ENCODE measurements around the gene ZBTB5.

ZBTB5 gene

GRCh38 chr9:37508135-37508833 lies 43.0 kb upstream of the ZBTB5 start:
- no peak overlapping the region for H3K4me3 ChIP-seq
- no peak overlapping the region for H3K9ac ChIP-seq (ENCODE audit: insufficient read length)
- no peak for DNase-seq (ENCODE audit: low read depth, low spot score)
- peaks cover 25% of the 10 kb centered on the region for H3K36me3 ChIP-seq (ENCODE audit: insufficient read depth, low read length)
- no peaks in the 10 kb centered on the region for H3K9me3 ChIP-seq (ENCODE audit: low read depth, low read length)
- TF ChIP-seq EZH2 (IDR thresholded peaks at IDR 0.05), result no peak
- no peak for TF ChIP-seq FOXP2 (optimal IDR thresholded peaks at IDR 0.05; ENCODE audit: control extremely low read depth, extremely low read length, insufficient read depth)
- no peak overlapping the region for H3K27ac ChIP-seq

GRCh38 chr9:37507566-37508134 lies 42.4 kb upstream of the ZBTB5 start:
- peaks cover 31% of the 10 kb centered on the region for H3K36me3 ChIP-seq (ENCODE audit: insufficient read depth, low read length)
- H3K27ac ChIP-seq, result no peak overlapping the region
- H3K9me3 ChIP-seq (ENCODE audit: low read depth, low read length), result no peaks in the 10 kb centered on the region
- no peak for DNase-seq (ENCODE audit: low read depth, low spot score)
- no peak for TF ChIP-seq POLR2AphosphoS5 (IDR thresholded peaks at IDR 0.05; ENCODE audit: borderline replicate concordance, low read depth, low read length)
- no peak for TF ChIP-seq FOXP2 (optimal IDR thresholded peaks at IDR 0.05; ENCODE audit: control extremely low read depth, extremely low read length, insufficient read depth)
- H3K4me3 ChIP-seq, result no peak overlapping the region
- H3K9ac ChIP-seq (ENCODE audit: insufficient read length), result no peak overlapping the region

- no peak for DNase-seq (ENCODE audit: low read depth, low spot score)
- TF ChIP-seq EZH2 (IDR thresholded peaks at IDR 0.05), result no peak
- TF ChIP-seq POLR2AphosphoS5 (IDR thresholded peaks at IDR 0.05; ENCODE audit: borderline replicate concordance, low read depth, low read length), result no peak
- no peak for TF ChIP-seq FOXP2 (optimal IDR thresholded peaks at IDR 0.05; ENCODE audit: control extremely low read depth, extremely low read length, insufficient read depth)
- Histone ChIP-seq H3K9me3 (ENCODE audit: low read depth, low read length) (no peaks in the 10 kb centered on the region), H3K4me3 (no peak overlapping the region), H3K36me3 (ENCODE audit: insufficient read depth, low read length) (peaks cover 56% of the 10 kb centered on the region), H3K9ac (ENCODE audit: insufficient read length) (no peak overlapping the region), H3K27ac (no peak overlapping the region)
Measured at GRCh38 chr9:37504605-37505004, 39.4 kb upstream of the ZBTB5 start.

- TF ChIP-seq EZH2 (IDR thresholded peaks at IDR 0.05) (no peak), POLR2AphosphoS5 (IDR thresholded peaks at IDR 0.05; ENCODE audit: borderline replicate concordance, low read depth, low read length) (no peak), FOXP2 (optimal IDR thresholded peaks at IDR 0.05; ENCODE audit: control extremely low read depth, extremely low read length, insufficient read depth) (no peak)
- DNase-seq (ENCODE audit: low read depth, low spot score), result no peak
- peaks cover 64% of the 10 kb centered on the region for H3K36me3 ChIP-seq (ENCODE audit: insufficient read depth, low read length)
Measured at GRCh38 chr9:37503736-37504135, 38.5 kb upstream of the ZBTB5 start.

GRCh38 chr9:37501957-37502596 lies 36.8 kb upstream of the ZBTB5 start:
- no peaks in the 10 kb centered on the region for H3K9me3 ChIP-seq (ENCODE audit: low read depth, low read length)
- peaks cover 75% of the 10 kb centered on the region for H3K36me3 ChIP-seq (ENCODE audit: insufficient read depth, low read length)

More at GRCh38 chr9:37503736-37504135, 38.5 kb upstream of the ZBTB5 start:
- Histone ChIP-seq H3K27ac (no peak overlapping the region), H3K9ac (ENCODE audit: insufficient read length) (no peak overlapping the region), H3K4me3 (no peak overlapping the region), H3K9me3 (ENCODE audit: low read depth, low read length) (no peaks in the 10 kb centered on the region)

GRCh38 chr9:37499297-37499696 lies 34.0 kb upstream of the ZBTB5 start:
- Histone ChIP-seq H3K36me3 (ENCODE audit: insufficient read depth, low read length) (peaks cover 88% of the 10 kb centered on the region), H3K9ac (ENCODE audit: insufficient read length) (no peak overlapping the region), H3K4me3 (no peak overlapping the region), H3K27ac (no peak overlapping the region), H3K9me3 (ENCODE audit: low read depth, low read length) (no peaks in the 10 kb centered on the region)
- TF ChIP-seq POLR2AphosphoS5 (IDR thresholded peaks at IDR 0.05; ENCODE audit: borderline replicate concordance, low read depth, low read length) (no peak), EZH2 (IDR thresholded peaks at IDR 0.05) (no peak)
- DNase-seq (ENCODE audit: low read depth, low spot score), result no peak

More at GRCh38 chr9:37501957-37502596, 36.8 kb upstream of the ZBTB5 start:
- Histone ChIP-seq H3K27ac (no peak overlapping the region), H3K4me3 (no peak overlapping the region), H3K9ac (ENCODE audit: insufficient read length) (no peak overlapping the region)
- no peak for TF ChIP-seq POLR2AphosphoS5 (IDR thresholded peaks at IDR 0.05; ENCODE audit: borderline replicate concordance, low read depth, low read length)
- TF ChIP-seq EZH2 (IDR thresholded peaks at IDR 0.05), result no peak
- TF ChIP-seq FOXP2 (optimal IDR thresholded peaks at IDR 0.05; ENCODE audit: control extremely low read depth, extremely low read length, insufficient read depth), result no peak
- DNase-seq (ENCODE audit: low read depth, low spot score), result no peak

GRCh38 chr9:37498457-37498856 lies 33.2 kb upstream of the ZBTB5 start:
- Histone ChIP-seq H3K27ac (no peak overlapping the region), H3K4me3 (no peak overlapping the region), H3K9me3 (ENCODE audit: low read depth, low read length) (no peaks in the 10 kb centered on the region), H3K36me3 (ENCODE audit: insufficient read depth, low read length) (peaks cover 88% of the 10 kb centered on the region), H3K9ac (ENCODE audit: insufficient read length) (no peak overlapping the region)
- TF ChIP-seq FOXP2 (optimal IDR thresholded peaks at IDR 0.05; ENCODE audit: control extremely low read depth, extremely low read length, insufficient read depth) (no peak), POLR2AphosphoS5 (IDR thresholded peaks at IDR 0.05; ENCODE audit: borderline replicate concordance, low read depth, low read length) (no peak), EZH2 (IDR thresholded peaks at IDR 0.05) (no peak)
- DNase-seq (ENCODE audit: low read depth, low spot score), result no peak

GRCh38 chr9:37497320-37497719 lies 32.1 kb upstream of the ZBTB5 start:
- TF ChIP-seq POLR2AphosphoS5 (IDR thresholded peaks at IDR 0.05; ENCODE audit: borderline replicate concordance, low read depth, low read length) (no peak), FOXP2 (optimal IDR thresholded peaks at IDR 0.05; ENCODE audit: control extremely low read depth, extremely low read length, insufficient read depth) (no peak), EZH2 (IDR thresholded peaks at IDR 0.05) (no peak)
- Histone ChIP-seq H3K27ac (no peak overlapping the region), H3K4me3 (no peak overlapping the region), H3K9ac (ENCODE audit: insufficient read length) (no peak overlapping the region), H3K9me3 (ENCODE audit: low read depth, low read length) (no peaks in the 10 kb centered on the region), H3K36me3 (ENCODE audit: insufficient read depth, low read length) (peaks cover 88% of the 10 kb centered on the region)
- DNase-seq (ENCODE audit: low read depth, low spot score), result no peak

All from SK-N-MC (cell line).